Measurements from ENCODE around the gene MORN1.

MORN1 gene

GRCh38 chr1:2358651-2359640 is 32.4 kb downstream of the MORN1 start:
- no peak for DNase-seq
- H3K18ac ChIP-seq (ENCODE audit: low read depth in 1 of 2, low read length in 2 of 2): no peak overlapping the region
- WGBS: 89% methylated on average over 24 of the region's 24 CpGs
- no peak overlapping the region for H3K14ac ChIP-seq (ENCODE audit: low read length in 2 of 2)
- no peak overlapping the region for H3K23ac ChIP-seq (ENCODE audit: low read length in 2 of 2)
- H3K9me3 ChIP-seq (ENCODE audit: control insufficient read depth, low read length): peaks cover 4% of the 10 kb centered on the region
- peaks cover 0 to 11% of the 10 kb centered on the region in 2 experiments for H3K36me3 ChIP-seq (ENCODE audit: control insufficient read depth in 1 of 2, insufficient read depth in 2 of 2, low read depth in 1 of 2, low read length in 2 of 2)
- H4K8ac ChIP-seq (ENCODE audit: low read length): no peak overlapping the region
- H3K9ac ChIP-seq (ENCODE audit: low read length): no peak overlapping the region
- no peak overlapping the region for H2BK15ac ChIP-seq (ENCODE audit: low read depth, poor library complexity, severe bottlenecking)
- peaks cover 17% of the 10 kb centered on the region for H3K4me1 ChIP-seq (ENCODE audit: control insufficient read depth, insufficient read depth, low read depth, low read length)
- H3K4ac ChIP-seq (ENCODE audit: low read depth in 1 of 2, low read length in 2 of 2): no peak overlapping the region
- no peak overlapping the region for H2AFZ ChIP-seq (ENCODE audit: low read depth, low read length)
- H4K91ac ChIP-seq (ENCODE audit: low read length): no peak overlapping the region
- H3K27me3 ChIP-seq (ENCODE audit: control insufficient read depth in 1 of 2, insufficient read depth in 1 of 2, low read length in 2 of 2): peaks cover 5 to 6% of the 10 kb centered on the region in 2 experiments
- no peak overlapping the region for H2BK5ac ChIP-seq (ENCODE audit: low read depth, low read length, poor library complexity, severe bottlenecking)
- no peak overlapping the region for H3K27ac ChIP-seq (ENCODE audit: low read length, poor library complexity, severe bottlenecking)
- H3K4me2 ChIP-seq (ENCODE audit: low read length, poor library complexity, severe bottlenecking): no peak overlapping the region
- H3K4me3 ChIP-seq (ENCODE audit: insufficient read depth in 1 of 2, low read depth in 1 of 2, low read length in 2 of 2): no peak overlapping the region
- no peak overlapping the region for H2BK12ac ChIP-seq (ENCODE audit: low read length in 2 of 2)
- H2AK5ac ChIP-seq (ENCODE audit: low read length, severe bottlenecking): no peak overlapping the region
- no peak overlapping the region for H2BK120ac ChIP-seq (ENCODE audit: low read depth, low read length)
- H3K79me1 ChIP-seq (replicated peaks; ENCODE audit: low read length, poor library complexity, severe bottlenecking): peaks cover 1% of the 10 kb centered on the region

GRCh38 chr1:2358072-2358471 is 33.3 kb downstream of the MORN1 start:
- DNase-seq: no peak
- H3K4me3 ChIP-seq (ENCODE audit: insufficient read depth in 1 of 2, low read depth in 1 of 2, low read length in 2 of 2): no peak overlapping the region
- no peak overlapping the region for H2BK120ac ChIP-seq (ENCODE audit: low read depth, low read length)
- no peak overlapping the region for H3K18ac ChIP-seq (ENCODE audit: low read depth in 1 of 2, low read length in 2 of 2)
- H4K8ac ChIP-seq (ENCODE audit: low read length): no peak overlapping the region
- H3K27ac ChIP-seq (ENCODE audit: low read length, poor library complexity, severe bottlenecking): no peak overlapping the region
- no peak overlapping the region for H3K14ac ChIP-seq (ENCODE audit: low read length in 2 of 2)
- no peak overlapping the region for H2BK15ac ChIP-seq (ENCODE audit: low read depth, poor library complexity, severe bottlenecking)
- no peak overlapping the region for H3K23ac ChIP-seq (ENCODE audit: low read length in 2 of 2)
- H3K36me3 ChIP-seq (ENCODE audit: control insufficient read depth in 1 of 2, insufficient read depth in 2 of 2, low read depth in 1 of 2, low read length in 2 of 2): peaks cover 0 to 11% of the 10 kb centered on the region in 2 experiments
- H3K4ac ChIP-seq (ENCODE audit: low read depth in 1 of 2, low read length in 2 of 2): no peak overlapping the region
- no peak overlapping the region for H2BK5ac ChIP-seq (ENCODE audit: low read depth, low read length, poor library complexity, severe bottlenecking)
- H2AK5ac ChIP-seq (ENCODE audit: low read length, severe bottlenecking): no peak overlapping the region
- WGBS: 86% methylated on average over 12 of the region's 13 CpGs
- no peak overlapping the region for H4K91ac ChIP-seq (ENCODE audit: low read length)
- no peak overlapping the region for H2AFZ ChIP-seq (ENCODE audit: low read depth, low read length)
- peaks cover 1% of the 10 kb centered on the region for H3K79me1 ChIP-seq (replicated peaks; ENCODE audit: low read length, poor library complexity, severe bottlenecking)
- H3K9me3 ChIP-seq (ENCODE audit: control insufficient read depth, low read length): peaks cover 2% of the 10 kb centered on the region
- peaks cover 5 to 6% of the 10 kb centered on the region in 2 experiments for H3K27me3 ChIP-seq (ENCODE audit: control insufficient read depth in 1 of 2, insufficient read depth in 1 of 2, low read length in 2 of 2)
- no peak overlapping the region for H3K4me2 ChIP-seq (ENCODE audit: low read length, poor library complexity, severe bottlenecking)
- no peak overlapping the region for H2BK12ac ChIP-seq (ENCODE audit: low read length in 2 of 2)
- peaks cover 21% of the 10 kb centered on the region for H3K4me1 ChIP-seq (ENCODE audit: control insufficient read depth, insufficient read depth, low read depth, low read length)
- H3K9ac ChIP-seq (ENCODE audit: low read length): no peak overlapping the region

DNA sequence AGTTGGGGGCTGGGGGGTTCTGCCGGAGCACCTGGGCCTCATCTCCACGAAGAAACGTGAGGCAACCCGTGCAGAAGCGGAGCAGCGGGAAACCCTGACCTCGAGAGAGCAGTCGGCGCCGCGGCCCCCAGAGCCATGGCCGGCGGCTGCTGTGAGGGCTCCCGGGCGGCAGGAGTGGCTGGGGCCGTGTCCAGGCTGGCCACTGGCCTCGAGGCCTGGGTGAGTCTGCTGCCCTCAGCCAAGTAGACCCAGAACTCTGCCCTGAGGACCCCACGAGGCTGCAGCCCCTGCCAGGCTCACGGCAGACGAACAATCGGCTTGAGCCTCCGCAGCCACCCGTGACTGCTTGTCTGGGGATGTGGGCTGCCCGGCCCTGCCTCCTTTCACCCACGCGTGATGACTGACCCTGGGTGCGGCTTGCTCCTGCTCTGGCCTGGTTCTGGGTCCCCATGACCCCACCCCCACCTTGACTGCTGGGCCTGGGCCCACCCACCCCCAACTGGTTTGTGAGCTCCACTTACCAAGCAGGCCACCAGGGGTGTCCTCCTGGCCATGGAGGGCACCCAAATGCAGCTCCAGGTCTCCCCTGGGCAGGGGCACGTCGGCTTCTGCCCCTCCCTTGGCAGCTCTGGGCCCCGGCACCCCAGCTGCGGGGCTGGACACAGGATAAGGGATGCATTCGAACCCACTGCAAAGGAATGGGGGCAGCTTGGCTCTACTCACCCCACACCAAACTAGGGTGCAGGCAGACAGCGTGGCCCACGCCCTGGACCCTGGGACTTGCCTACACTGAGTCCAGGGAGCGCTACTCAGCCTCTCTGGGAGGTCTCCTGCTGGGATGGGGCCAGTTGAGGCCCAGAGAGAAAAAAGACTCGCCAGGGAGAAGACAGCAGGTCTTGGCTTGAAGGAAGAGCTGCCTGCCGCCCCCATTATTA is 34.2 kb downstream of the MORN1 start:
- Histone ChIP-seq H3K23ac (ENCODE audit: low read length in 2 of 2) (no peak overlapping the region), H3K9ac (ENCODE audit: low read length) (no peak overlapping the region), H3K4me2 (ENCODE audit: low read length, poor library complexity, severe bottlenecking) (no peak overlapping the region), H3K4ac (ENCODE audit: low read depth in 1 of 2, low read length in 2 of 2) (no peak overlapping the region), H3K4me3 (ENCODE audit: insufficient read depth in 1 of 2, low read depth in 1 of 2, low read length in 2 of 2) (no peak overlapping the region), H3K36me3 (ENCODE audit: control insufficient read depth in 1 of 2, insufficient read depth in 2 of 2, low read depth in 1 of 2, low read length in 2 of 2) (peaks cover 0 to 11% of the 10 kb centered on the region in 2 experiments), H2BK12ac (ENCODE audit: low read length in 2 of 2) (no peak overlapping the region), H3K18ac (ENCODE audit: low read depth in 1 of 2, low read length in 2 of 2) (no peak overlapping the region), H4K91ac (ENCODE audit: low read length) (no peak overlapping the region), H2AK5ac (ENCODE audit: low read length, severe bottlenecking) (no peak overlapping the region), H3K9me3 (ENCODE audit: control insufficient read depth, low read length) (no peaks in the 10 kb centered on the region), H3K27me3 (ENCODE audit: control insufficient read depth in 1 of 2, insufficient read depth in 1 of 2, low read length in 2 of 2) (peaks cover 9 to 14% of the 10 kb centered on the region in 2 experiments), H3K4me1 (ENCODE audit: control insufficient read depth, insufficient read depth, low read depth, low read length) (peaks cover 21% of the 10 kb centered on the region), H3K27ac (ENCODE audit: low read length, poor library complexity, severe bottlenecking) (no peak overlapping the region), H2BK5ac (ENCODE audit: low read depth, low read length, poor library complexity, severe bottlenecking) (no peak overlapping the region), H3K79me1 (replicated peaks; ENCODE audit: low read length, poor library complexity, severe bottlenecking) (peaks cover 1% of the 10 kb centered on the region), H2BK15ac (ENCODE audit: low read depth, poor library complexity, severe bottlenecking) (no peak overlapping the region), H2AFZ (ENCODE audit: low read depth, low read length) (no peak overlapping the region), H4K8ac (ENCODE audit: low read length) (no peak overlapping the region), H3K14ac (ENCODE audit: low read length in 2 of 2) (no peak overlapping the region), H2BK120ac (ENCODE audit: low read depth, low read length) (no peak overlapping the region)
- 90% methylated on average over 36 of the region's 37 CpGs for WGBS
- DNase-seq: no peak

- no peak overlapping the region for H2BK15ac ChIP-seq (ENCODE audit: low read depth, poor library complexity, severe bottlenecking)
- no peak overlapping the region for H3K18ac ChIP-seq (ENCODE audit: low read depth in 1 of 2, low read length in 2 of 2)
Observed at GRCh38 chr1:2356401-2356800, 35.0 kb downstream of the MORN1 start.

More at GRCh38 chr1:2356401-2356800, 35.0 kb downstream of the MORN1 start:
- no peak overlapping the region for H4K91ac ChIP-seq (ENCODE audit: low read length)
- H3K23ac ChIP-seq (ENCODE audit: low read length in 2 of 2): no peak overlapping the region
- DNase-seq: no peak
- peaks cover 9 to 19% of the 10 kb centered on the region in 2 experiments for H3K27me3 ChIP-seq (ENCODE audit: control insufficient read depth in 1 of 2, insufficient read depth in 1 of 2, low read length in 2 of 2)
- H2BK12ac ChIP-seq (ENCODE audit: low read length in 2 of 2): no peak overlapping the region
- peaks cover 1% of the 10 kb centered on the region for H3K79me1 ChIP-seq (replicated peaks; ENCODE audit: low read length, poor library complexity, severe bottlenecking)
- peaks cover 21% of the 10 kb centered on the region for H3K4me1 ChIP-seq (ENCODE audit: control insufficient read depth, insufficient read depth, low read depth, low read length)
- H3K36me3 ChIP-seq (ENCODE audit: control insufficient read depth in 1 of 2, insufficient read depth in 2 of 2, low read depth in 1 of 2, low read length in 2 of 2): peaks cover 0 to 11% of the 10 kb centered on the region in 2 experiments
- no peak overlapping the region for H4K8ac ChIP-seq (ENCODE audit: low read length)
- no peak overlapping the region for H3K9ac ChIP-seq (ENCODE audit: low read length)
- no peak overlapping the region for H2BK120ac ChIP-seq (ENCODE audit: low read depth, low read length)
- no peak overlapping the region for H2AK5ac ChIP-seq (ENCODE audit: low read length, severe bottlenecking)
- no peaks in the 10 kb centered on the region for H3K9me3 ChIP-seq (ENCODE audit: control insufficient read depth, low read length)
- H3K27ac ChIP-seq (ENCODE audit: low read length, poor library complexity, severe bottlenecking): no peak overlapping the region
- no peak overlapping the region for H3K14ac ChIP-seq (ENCODE audit: low read length in 2 of 2)
- no peak overlapping the region for H3K4me3 ChIP-seq (ENCODE audit: insufficient read depth in 1 of 2, low read depth in 1 of 2, low read length in 2 of 2)
- H3K4ac ChIP-seq (ENCODE audit: low read depth in 1 of 2, low read length in 2 of 2): no peak overlapping the region
- H3K4me2 ChIP-seq (ENCODE audit: low read length, poor library complexity, severe bottlenecking): no peak overlapping the region
- no peak overlapping the region for H2BK5ac ChIP-seq (ENCODE audit: low read depth, low read length, poor library complexity, severe bottlenecking)
- WGBS: 93% methylated on average over 15 of the region's 15 CpGs
- H2AFZ ChIP-seq (ENCODE audit: low read depth, low read length): no peak overlapping the region
